ENCODE results near the gene TMEM256. TPM values are rescaled to one million over a fixed set of nuclear protein-coding genes. Genes with fewer than 3 reads are reported as not detected.

TMEM256 gene
- total RNA-seq, 1 donor from 2014 or later: 80.3 TPM

DNA sequence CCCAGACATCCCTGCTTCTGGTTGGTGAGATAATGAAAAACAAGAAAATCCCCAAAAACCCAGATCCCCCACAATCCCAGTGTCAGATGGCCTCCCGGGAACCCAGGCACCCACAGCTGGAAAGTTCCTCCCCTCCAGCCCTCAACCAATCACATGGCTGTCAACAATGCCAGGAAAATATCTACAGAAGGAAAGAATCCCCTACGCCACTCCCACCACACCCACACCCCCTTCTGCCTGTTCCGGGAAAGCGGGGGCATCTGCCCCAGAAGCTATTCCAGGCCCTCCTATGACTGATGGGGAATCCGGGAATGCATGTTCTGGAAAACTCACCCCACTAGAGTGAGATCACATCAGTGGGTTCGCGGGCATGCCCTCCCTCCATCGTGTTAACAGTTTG, 47.1 kb downstream of the TMEM256 start:
- DNase-seq (ENCODE audit: low spot score in 2 of 2) (no peak), FAIRE-seq (no peak)

GRCh38 chr17:7356072-7356549, 47.8 kb downstream of the TMEM256 start:
- FAIRE-seq: no peak

DNA sequence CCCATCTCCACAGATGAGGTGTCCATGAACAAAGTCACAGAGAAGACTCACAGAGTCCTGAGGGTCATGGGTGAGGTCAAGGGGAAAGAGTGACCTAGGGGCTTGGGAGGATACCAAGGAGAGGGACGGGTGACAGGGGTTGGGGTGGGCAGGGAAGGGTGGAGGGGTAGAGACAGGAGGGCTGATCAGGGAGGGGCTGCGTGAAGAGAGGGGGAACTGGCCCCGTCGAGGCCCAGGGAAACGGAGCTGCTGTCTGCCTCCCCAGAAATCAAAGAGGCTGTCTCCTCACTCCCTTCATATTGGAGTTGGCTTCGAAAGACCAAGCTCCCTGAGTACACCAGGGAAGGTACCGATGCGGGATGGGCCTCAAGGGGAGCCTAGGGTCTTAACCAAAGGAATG, 48.3 kb downstream of the TMEM256 start:
- FAIRE-seq (no peak), DNase-seq (ENCODE audit: low spot score in 2 of 2) (no peak)

More at GRCh38 chr17:7356072-7356549, 47.8 kb downstream of the TMEM256 start:
- peak; percentile 59 to 67 for DNase-seq (ENCODE audit: low spot score in 2 of 2)

DNA sequence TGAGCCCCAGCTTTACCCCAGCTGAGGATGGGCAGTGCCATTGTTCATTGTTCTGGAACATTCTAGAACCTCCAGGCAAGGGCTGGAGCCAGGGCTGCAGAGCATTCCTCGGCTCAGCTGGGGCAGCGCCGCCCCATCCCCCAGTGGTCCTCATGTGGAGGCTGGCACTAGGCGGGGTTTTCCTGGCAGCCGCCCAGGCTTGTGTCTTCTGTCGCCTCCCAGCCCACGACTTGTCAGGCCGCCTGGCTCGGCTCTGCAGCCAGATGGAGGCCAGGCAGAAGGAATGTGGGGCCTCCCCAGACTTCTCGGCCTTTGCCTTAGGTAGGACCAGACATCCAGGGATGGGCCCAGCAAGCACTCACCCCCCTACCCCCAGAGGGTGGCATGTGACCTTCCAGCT, 48.8 kb downstream of the TMEM256 start, which contains the start of gene TMEM95:
Gene TMEM95, plus strand, starts transcription at position 104 of the 400 bp plus-strand sequence. Its CDS starts 49 bp downstream, at position 153.
- FAIRE-seq (no peak), DNase-seq (ENCODE audit: low spot score in 2 of 2) (peak; percentile 60 to 64)

GRCh38 chr17:7354262-7354843, 49.5 kb downstream of the TMEM256 start:
- DNase-seq (ENCODE audit: low spot score in 2 of 2): no peak
- FAIRE-seq: no peak

Other genes with a start within 250 kb of the TMEM256 start
- gene ASGR1, start 224.7 kb downstream of the TMEM256 start, total RNA-seq: 18.8 TPM
- 111 TPM for gene DLG4, start 184.3 kb downstream of the TMEM256 start, total RNA-seq
- 65.6 TPM for gene ACADVL, start 184.2 kb downstream of the TMEM256 start, total RNA-seq
- gene DVL2, start 169.6 kb downstream of the TMEM256 start, total RNA-seq: 53.4 TPM
- 34.6 TPM for gene PHF23, start 164.6 kb downstream of the TMEM256 start, total RNA-seq
- gene GABARAP, start 161.6 kb downstream of the TMEM256 start, total RNA-seq: 108 TPM
- 18.8 TPM for gene CTDNEP1, start 152.4 kb downstream of the TMEM256 start, total RNA-seq
- 26.9 TPM for gene ELP5, start 151.9 kb downstream of the TMEM256 start, total RNA-seq
- 0.82 TPM for gene CLDN7, start 141.6 kb downstream of the TMEM256 start, total RNA-seq
- under 0.01 TPM for gene SLC2A4, start 122.4 kb downstream of the TMEM256 start, total RNA-seq
- gene YBX2, start 109.5 kb downstream of the TMEM256 start, total RNA-seq: 1.2 TPM
- 208 TPM for gene EIF5A, start 96.5 kb downstream of the TMEM256 start, total RNA-seq
- 35.5 TPM for gene GPS2, start 88.7 kb downstream of the TMEM256 start, total RNA-seq
- 44.8 TPM for gene NEURL4, start 74.8 kb downstream of the TMEM256 start, total RNA-seq
- gene ACAP1, start 67.6 kb downstream of the TMEM256 start, total RNA-seq: 0.41 TPM
- 3.3 TPM for gene KCTD11, start 51.9 kb downstream of the TMEM256 start, total RNA-seq
- gene TMEM95, start 48.9 kb downstream of the TMEM256 start, total RNA-seq: not detected
- 0.82 TPM for gene TNK1, start 23.0 kb downstream of the TMEM256 start, total RNA-seq
- gene PLSCR3, start 9.6 kb downstream of the TMEM256 start, total RNA-seq: 10.6 TPM
- gene NLGN2, start 3.7 kb upstream of the TMEM256 start, total RNA-seq: 8.2 TPM
- gene SPEM1, start 16.2 kb upstream of the TMEM256 start, total RNA-seq: not detected
- not detected for gene SPEM2, start 21.5 kb upstream of the TMEM256 start, total RNA-seq
- not detected for gene SPEM3, start 24.8 kb upstream of the TMEM256 start, total RNA-seq
- 2.0 TPM for gene TMEM102, start 31.3 kb upstream of the TMEM256 start, total RNA-seq
- 5.3 TPM for gene FGF11, start 35.4 kb upstream of the TMEM256 start, total RNA-seq
- gene CHRNB1, start 41.0 kb upstream of the TMEM256 start, total RNA-seq: 16.7 TPM
- gene ZBTB4, start 75.5 kb upstream of the TMEM256 start, total RNA-seq: 11.8 TPM
- gene SLC35G6, start 77.3 kb upstream of the TMEM256 start, total RNA-seq: not detected
- gene POLR2A, start 80.3 kb upstream of the TMEM256 start, total RNA-seq: 33.0 TPM
- 3.7 TPM for gene TNFSF12, start 145.0 kb upstream of the TMEM256 start, total RNA-seq
- 1.2 TPM for gene TNFSF13, start 154.7 kb upstream of the TMEM256 start, total RNA-seq
- gene SENP3, start 157.8 kb upstream of the TMEM256 start, total RNA-seq: 102 TPM
- 1.2 TPM for gene CD68, start 175.5 kb upstream of the TMEM256 start, total RNA-seq
- gene MPDU1, start 179.8 kb upstream of the TMEM256 start, total RNA-seq: 35.1 TPM
- 1.2 TPM for gene SOX15, start 186.0 kb upstream of the TMEM256 start, total RNA-seq
- gene FXR2, start 210.8 kb upstream of the TMEM256 start, total RNA-seq: 68.1 TPM
- gene SAT2, start 223.7 kb upstream of the TMEM256 start, total RNA-seq: 31.4 TPM
- not detected for gene SHBG, start 226.0 kb upstream of the TMEM256 start, total RNA-seq
- gene ATP1B2, start 246.8 kb upstream of the TMEM256 start, total RNA-seq: 8.2 TPM